NCI-H1436 (cell line): ENCODE measurements around the gene TAAR1.
A peak's percentile ranks its signal among the peaks of the same experiment; 100 is the strongest.
"Not testable (repeated sequence)": the region's sequence is repeated elsewhere in the genome, so short reads cannot be mapped to it uniquely, and the experiment has no call there.

Source experiments
- DNase-seq: peaks from one replicate; lab custom pipeline; 2025; lab: John Stamatoyannopoulos, UW

Gene TAAR1, protein sequence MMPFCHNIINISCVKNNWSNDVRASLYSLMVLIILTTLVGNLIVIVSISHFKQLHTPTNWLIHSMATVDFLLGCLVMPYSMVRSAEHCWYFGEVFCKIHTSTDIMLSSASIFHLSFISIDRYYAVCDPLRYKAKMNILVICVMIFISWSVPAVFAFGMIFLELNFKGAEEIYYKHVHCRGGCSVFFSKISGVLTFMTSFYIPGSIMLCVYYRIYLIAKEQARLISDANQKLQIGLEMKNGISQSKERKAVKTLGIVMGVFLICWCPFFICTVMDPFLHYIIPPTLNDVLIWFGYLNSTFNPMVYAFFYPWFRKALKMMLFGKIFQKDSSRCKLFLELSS

DNA sequence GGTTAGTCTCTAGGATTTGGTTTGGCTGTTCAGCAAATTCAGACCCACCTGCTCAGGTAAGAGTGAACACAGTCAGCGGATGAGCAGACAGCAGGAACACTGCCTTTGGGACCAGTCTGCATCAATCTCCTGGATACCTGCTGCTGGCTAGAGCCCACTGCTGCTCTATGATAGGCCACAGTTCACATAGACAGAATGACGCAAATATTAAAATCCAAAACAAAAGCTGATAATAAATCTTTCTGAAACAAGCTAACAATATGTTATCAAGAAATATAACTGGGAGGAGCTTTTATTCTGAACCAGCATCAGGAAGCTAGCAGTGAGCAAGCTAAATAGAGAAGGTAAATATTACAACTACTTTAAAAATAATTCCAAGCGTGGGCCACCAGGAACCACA is at the start of gene TAAR1:
Gene TAAR1, minus strand, starts transcription at position 101 of the 400 bp plus-strand sequence. CDS start 13,179 bp downstream, outside the sequence.
- DNase-seq, result peak; percentile 4

DNA sequence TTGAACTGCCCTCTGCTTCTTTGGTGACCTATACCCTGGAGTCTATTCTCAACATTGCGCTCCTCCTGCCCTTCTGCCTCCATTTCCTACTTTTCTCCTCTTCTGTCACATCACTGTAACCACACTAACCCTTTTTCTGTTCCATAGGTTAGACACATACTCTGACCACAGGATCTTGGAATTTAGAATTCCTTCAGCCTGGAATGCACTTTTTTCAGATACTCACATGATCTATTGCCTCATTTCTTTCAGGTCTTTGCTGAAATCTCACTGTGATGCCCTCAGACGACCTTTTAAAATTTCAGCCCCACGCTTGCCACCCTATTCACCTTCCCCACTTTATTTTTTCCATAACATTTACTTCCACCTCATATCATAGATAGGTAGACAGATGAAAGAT is 49.8 kb upstream of the TAAR1 start:
- DNase-seq, result no peak

DNA sequence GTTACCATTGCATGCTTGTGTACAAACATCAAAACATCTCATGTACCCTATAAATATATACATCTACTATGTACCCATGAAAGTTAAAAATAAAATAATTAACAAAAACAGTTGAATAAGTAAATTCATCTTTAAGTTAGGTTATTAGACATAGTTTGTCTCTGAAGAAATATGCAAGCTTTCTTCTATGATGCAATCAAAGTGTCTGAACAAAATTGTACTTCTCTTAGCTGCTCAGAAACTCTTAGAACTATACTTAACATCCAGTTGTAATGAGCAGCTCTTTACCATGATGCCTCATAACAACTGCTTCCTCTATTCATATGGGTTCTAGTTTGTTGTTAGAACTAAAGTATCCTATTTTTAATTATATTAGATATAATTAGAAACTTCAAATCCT is 49.0 kb upstream of the TAAR1 start:
- DNase-seq, result no peak

DNA sequence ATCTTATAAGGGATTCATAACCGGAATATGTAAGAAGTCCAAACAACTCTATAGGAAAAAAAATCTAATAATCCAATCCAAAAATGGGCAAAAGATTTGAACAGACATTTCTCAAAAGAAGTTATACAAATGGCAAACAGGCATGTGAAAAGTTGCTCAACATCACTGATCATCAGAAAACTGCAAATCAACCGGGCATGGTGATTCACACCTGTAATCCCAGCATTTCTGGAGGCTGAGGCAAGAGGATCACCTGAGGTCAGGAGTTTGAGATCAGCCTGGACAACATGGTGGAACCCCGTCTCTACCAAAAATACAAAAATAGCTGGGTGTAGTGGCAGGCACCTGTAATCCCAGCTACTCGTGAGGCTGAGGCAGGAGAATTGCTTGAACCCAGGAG is 47.8 kb upstream of the TAAR1 start:
- DNase-seq, result not testable (repeated sequence)

DNA sequence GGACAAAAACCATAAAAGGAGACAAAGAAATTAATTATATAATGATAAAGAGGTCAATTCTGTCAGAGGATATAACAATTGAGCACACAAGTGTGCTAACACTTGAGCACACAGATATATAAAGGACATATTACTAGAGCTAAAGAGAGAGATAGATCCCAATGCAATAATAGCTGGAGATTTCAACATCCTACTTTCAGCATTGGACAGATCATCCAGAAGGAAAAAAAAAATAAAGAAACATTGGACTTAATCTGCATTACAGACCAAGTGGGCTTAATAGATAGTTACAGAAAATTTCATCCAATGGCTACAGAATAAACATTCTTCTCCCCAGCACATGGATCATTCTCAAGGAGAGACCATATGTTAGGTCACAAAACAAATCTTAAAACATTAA is 45.0 kb upstream of the TAAR1 start:
- no peak for DNase-seq

DNA sequence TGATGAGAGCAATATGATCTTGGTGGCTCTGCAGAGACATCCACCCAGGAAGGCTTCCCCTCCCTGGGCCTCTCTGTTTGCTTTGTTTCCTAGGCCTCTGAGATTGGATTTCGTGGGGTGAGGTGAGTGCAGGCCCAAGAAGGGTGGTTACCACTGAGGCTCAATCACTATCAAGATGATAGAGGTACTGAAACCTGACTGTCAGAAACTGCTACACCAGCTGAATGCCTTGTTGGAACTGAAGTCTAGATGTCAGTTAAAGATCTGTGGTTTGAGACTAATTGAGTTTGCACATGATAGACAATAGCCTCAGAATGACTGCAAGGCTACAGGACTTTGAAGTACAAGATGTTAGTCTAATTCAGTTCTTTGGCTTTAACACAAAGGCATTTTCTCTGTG is 39.6 kb upstream of the TAAR1 start:
- no peak for DNase-seq

DNA sequence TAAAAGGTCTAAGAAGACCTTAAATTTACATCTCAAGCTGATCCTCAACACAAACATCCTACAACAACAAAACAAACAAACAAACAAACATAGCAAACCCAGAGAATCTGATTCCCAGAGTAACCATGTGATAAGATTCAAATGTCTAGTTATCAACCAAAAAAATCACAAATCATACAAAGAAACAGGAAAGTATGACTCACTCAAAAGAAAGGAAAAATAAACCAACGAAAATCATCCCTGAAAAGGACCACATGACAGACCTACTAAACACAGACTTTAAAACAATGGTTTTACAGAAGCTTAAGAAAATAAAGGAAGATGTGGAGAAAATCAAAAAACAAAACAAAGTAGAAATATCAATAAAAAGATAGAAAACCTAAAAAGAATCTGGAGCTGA is 36.8 kb upstream of the TAAR1 start:
- DNase-seq, result no peak

DNA sequence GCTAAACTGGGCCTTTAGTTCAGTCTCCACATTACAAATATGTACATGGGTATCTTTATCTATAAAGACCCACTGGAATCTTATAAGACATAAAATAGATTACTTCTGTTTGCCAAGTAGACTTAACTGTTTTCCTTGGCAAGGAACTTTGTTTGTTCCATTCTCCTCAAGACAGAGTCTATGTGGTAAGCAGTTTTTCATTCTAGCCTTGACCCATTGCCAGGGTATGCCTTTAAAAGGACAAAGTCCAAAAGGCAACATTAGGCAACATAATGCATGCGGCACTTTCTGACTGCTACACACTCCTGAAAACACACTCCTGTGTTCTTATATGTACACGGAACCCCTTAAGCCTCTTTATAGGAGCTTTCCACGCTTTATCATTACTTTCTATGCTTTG is 34.5 kb upstream of the TAAR1 start:
- no peak for DNase-seq

DNA sequence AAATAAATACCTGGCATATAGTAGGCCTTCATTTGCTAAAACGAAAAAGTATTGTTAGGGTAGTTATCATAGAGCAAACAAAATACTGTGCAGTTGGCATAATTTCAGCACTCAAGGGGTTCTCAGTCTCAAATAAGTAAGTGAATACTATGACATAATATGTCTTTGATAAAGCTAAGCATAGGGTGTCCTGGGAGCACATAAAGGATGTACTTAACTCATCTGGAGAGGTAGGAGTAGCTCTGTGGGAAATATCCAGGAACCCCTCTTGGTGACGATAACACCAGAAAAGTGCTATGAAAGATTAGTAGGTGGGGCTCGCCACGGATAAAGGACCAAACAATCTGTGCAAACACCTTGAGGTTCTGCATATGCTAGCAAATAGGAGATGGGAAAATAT is 31.7 kb upstream of the TAAR1 start:
- DNase-seq, result no peak

DNA sequence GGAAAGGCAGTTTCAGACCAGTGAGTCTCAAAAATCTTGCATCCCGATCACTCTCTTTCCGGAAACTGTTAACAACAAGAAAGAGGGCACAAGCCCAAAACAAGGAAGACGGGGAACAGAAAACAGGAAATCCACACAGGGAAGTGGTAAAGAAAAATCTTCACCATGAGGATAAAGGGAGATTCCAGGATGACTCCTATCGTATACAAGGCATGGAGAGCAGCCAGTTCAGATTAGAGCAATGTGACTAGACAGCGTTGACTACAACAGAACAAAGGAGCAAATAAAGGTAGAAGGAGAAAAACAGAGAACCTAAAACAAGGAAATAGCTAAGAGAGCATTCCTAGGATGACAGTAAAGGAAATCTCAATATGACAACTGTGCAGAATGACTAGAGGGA is 28.3 kb upstream of the TAAR1 start:
- DNase-seq, result no peak

DNA sequence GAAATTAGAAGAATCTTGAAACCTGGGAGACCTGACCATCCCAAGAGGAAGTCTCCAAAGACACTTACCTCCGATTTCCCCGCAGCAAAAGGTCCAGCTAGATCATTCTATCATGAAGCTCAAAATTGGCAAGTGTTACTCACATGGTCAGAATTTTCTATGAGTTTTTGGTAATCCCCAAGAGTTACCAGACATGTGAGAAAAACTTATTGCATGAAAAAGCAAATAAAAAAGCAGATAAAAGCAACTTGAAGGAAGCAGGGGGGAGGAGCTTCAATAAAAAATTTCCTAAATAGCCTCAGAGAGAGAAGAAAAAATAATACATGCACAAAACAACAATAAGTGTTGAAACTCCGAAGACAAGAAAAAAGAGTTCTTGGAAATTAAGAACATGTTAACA is 27.5 kb upstream of the TAAR1 start:
- DNase-seq, result no peak

DNA sequence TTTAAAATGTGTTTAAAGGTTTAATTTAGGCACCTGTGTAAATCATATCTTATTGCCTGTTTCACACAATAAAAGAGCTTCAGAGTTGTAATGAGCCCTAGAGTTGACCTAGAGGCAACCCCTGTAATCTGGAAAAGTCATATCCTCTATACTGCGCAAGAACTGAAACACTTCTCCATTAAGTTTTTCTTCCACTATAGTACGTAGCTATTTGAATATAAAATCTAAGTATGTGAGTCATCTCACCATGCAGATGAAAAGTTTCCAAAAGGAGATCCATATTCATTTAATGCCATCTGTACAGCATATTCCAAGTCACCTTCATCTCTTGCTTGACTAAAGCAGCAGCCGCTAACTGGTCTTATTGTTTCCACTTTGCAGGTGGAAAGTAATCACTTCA is 26.0 kb upstream of the TAAR1 start:
- no peak for DNase-seq

DNA sequence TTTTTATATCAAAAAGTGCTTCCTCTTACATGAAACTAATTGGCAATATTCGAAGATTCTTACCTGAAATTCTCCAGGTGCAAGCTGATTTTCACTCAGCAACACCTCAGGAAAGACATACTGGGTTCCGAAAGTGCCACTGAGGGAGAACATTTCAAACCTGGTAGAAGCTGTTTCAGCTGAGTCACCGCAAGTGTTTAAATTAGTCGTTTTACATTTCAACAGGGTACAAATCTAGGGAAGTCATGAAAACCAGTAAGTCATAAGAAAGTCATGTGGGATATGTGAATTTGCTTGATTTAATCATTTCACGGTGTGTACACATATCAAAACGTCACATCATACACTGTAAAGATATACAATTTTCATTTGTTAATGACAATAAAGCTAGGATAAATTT is 25.3 kb upstream of the TAAR1 start:
- no peak for DNase-seq

DNA sequence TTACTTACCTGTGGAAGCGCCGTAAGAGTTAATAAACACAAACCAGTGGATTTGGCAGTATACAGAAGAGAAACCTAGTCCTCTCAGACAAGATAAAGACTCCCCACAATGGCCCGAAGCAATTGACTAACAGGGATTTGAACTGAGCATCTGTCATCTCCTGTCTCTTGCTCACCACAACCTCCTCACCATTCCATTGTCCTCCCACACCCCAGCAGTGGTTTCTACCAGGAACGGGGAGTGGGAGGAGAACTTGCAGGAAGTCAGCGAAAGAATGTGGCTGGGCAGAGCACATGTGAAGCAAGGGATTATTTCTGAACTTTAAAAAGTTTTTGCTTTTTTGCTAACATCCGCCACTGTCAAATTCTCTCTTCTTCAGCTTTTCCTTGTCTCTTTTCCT is 24.6 kb upstream of the TAAR1 start:
- DNase-seq, result no peak

DNA sequence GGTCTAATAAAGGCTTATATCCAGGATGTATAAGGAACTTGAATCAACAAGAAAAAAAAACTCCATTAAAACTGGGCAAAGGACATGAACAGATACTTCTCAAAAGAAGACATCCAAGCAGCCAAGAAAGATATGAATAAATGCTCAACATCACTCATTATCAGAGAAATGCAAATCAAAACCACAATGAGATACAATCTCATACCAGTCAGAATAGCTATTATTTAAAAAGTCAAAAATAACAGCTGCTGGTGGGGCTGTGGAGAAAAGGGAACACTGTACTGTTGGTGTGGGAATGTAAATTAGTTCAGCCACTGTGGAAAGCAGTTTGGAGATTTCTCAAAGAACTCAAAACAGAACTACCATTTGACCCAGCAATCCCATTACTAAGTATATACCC is 20.1 kb upstream of the TAAR1 start:
- not testable (repeated sequence) for DNase-seq

DNA sequence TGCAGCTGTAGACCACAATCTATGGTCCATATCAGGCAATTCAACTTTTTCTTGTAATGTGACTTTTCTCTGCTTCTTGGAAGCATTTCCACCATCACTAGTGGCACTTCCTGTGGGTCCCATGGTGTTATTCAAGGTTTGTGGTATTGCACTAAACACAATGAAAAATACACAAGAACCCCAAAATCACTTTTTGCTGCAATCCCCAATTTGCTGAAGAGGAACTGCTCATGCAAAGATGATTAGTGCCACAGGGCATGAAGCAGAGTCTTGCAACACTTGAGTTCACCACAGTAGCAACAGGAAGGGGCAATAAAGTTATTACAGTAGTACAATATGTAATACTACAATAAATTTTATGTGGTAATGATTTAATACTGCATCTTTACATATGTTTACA is 16.8 kb upstream of the TAAR1 start:
- no peak for DNase-seq

DNA sequence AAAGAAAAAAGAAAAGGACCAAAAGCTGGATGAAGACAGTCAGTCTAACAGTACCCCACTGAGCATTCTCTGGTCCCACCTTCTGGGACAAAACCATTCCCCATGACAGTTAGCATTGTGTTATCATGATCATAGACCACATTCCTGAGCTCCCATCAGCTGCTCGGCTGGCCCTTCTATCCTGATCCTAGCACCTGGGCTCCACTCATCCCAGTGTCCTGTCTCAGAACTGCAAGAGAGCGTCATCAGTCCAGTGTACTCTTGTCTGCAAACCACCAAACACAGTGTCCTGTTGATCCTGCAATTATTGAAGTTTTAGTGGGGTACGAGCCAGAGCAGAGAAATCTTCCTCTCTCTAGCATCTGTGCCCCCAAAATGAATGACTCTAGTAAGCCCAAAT is 16.0 kb upstream of the TAAR1 start:
- DNase-seq, result no peak

DNA sequence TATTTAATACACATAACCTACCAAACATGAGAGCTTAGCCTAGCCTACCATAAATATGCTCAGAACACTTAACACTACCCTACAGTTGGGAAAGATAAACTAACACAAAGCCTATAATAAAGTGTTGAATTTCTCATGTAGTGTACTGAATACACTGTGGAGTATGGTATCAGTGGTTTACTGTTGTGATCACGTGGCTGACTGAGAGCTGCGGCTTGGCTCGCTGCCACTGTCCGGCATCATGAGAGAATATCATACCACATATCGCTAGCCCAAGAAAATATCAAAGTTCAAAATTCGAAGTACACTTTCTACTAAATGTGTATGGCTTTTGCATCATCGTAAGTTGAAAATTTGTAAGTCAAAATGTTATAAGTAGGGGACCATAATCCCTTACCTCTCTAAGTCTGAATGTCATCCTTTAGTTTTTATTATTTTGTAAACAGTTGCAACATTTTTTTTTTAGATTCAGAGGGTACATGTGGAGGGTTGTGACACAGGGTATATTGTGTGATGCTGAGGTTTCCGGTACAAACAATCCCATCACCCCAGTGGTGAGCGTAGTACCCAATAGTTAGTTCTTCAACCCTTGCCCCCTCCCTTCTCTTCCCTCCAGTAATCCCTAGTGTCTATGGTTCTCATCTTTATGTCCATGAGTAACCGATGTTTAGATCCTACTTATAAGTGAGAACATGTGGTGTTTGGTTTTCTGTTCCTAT is 14.6 kb upstream of the TAAR1 start:
- no peak for DNase-seq

DNA sequence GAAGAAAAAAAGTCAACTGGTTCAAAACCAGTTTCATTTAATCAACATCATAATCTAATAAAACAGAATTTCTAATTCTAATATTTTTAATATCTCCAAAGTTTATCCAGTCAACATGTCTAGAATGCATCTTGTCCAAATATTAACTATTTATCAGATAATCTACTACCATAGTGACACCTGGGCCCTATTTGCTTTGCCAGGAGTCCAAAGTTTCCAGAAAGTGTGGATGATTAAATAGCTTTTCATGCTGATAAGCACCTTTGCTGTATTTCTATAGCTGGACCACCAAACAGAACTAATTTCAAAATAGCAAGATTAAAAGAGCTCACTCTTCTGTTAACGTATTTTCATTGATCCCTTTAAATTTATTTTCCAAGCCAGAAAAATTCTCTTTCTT is 12.3 kb upstream of the TAAR1 start:
- DNase-seq, result no peak

DNA sequence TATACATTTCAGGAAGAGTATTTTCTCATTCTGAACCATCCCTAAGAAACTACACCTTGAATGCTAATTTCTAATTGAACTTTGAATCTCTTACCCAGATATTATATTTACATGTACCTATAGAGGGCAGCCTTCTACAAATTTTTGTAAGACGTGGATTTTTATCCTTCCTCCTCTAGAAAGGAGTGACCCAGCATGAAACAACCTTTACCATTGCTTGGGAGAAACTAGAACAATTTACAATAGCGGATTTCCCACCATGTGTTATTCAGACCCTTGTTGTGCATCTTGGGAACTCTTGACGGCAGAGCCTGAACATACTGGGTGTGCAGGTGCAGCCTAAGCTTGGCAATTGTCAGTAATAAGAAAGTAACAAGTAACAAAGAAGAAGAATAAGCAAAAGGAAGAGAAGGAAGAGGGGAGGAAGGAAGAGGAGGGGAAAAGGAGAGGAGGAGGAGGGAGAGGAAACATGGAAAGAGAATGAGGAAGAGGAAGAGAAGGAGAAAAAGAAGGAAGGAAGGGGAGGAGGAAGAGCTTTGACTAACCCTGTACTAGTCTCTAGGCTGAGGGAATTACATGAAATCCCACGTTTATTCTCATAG is 10.8 kb upstream of the TAAR1 start:
- DNase-seq, result peak; percentile 44

DNA sequence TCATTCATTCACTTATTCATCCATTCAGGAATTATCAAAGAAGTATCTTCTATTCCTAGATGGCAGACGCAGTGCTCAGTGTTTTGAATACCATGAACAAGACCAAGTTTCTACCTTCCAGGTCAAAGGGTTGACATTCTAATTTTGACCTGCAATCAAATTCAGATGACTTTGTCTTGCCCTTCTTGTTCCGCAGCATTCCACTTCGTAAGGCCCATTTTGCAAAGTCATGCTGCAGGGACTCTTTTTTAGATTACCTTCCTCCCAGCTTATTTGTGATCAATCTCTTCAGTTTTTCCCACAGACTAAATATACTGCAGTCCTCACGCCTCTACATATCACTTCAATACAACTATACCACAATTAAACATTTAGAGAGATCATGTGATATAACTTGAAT is 7.1 kb upstream of the TAAR1 start:
- no peak for DNase-seq

DNA sequence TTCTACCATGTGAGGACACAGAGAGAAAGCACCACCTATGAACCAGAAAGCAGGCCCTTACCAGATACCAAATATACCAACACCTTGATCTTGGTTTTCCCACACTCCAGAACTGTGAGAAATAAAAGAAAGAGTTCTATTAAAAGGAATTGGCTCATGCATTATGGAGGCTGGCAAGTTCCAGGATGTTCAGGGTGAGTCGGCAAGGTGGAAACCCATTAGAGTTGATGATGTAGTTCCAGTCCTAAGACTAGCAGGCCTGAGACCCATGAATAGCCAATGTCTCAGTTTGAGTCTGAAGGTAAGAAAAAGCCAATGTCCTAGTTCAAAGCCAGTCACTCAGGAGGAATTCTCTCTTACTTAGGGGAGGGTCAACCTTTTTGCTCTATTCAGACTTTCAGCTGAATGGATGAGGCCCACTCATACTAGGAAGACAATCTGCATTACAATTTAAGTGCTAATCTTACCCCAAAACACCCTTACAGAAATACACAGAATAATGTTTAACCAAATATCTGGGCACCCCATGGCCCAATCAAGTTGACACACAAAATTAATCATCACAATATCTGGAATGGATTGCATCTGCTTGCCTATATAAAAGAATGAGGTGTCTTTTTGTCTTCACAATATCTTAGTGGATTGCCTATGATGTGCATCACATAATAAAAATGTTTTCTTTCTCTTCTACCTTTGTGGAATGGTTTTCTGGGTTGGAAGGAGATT is 5.5 kb upstream of the TAAR1 start:
- DNase-seq, result no peak

DNA sequence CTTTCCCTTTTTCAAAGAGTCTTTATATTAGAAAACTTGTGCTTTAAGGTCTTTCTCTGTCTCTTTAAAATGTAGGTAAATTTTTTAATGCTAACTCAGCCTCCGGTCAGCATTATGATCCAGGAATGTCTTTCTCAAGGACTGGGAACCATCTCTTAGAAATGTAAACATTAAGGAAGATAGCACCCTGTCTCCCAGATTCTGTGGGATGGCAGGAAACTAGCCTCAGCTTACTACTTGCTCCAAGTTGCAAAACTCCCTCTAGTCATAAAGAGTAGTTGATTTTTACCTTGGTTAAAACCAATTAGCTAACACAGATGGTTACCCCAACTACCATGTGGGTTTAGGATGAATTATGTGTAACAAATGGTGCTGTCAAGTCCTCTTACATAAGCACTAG is 4.7 kb upstream of the TAAR1 start:
- DNase-seq, result no peak
